ENCODE results near the gene EHBP1L1.

Gene EHBP1L1

GRCh38 chr11:65565624-65566453 lies 10.0 kb upstream of the EHBP1L1 start:
- peak overlapping the region; percentile 98; the same call in 1 of the 2 replicates for H3K27ac ChIP-seq
- no peak for TF ChIP-seq CTCF (conservative IDR thresholded peaks at IDR 0.05)

- H3K27ac ChIP-seq: peak overlapping the region; percentile 98
- no peak for TF ChIP-seq CTCF (conservative IDR thresholded peaks at IDR 0.05)
These were observed 6.5 kb upstream of the EHBP1L1 start for GRCh38 chr11:65569164-65569972.

- peak within 1 kb of the TSS; percentile 98 for H3K27ac ChIP-seq
- peak; percentile 94 for TF ChIP-seq CTCF (conservative IDR thresholded peaks at IDR 0.05)
These were observed 5.6 kb upstream of the EHBP1L1 start, which contains the start of gene ZNRD2 for GRCh38 chr11:65569973-65570918. Gene ZNRD2, plus strand, starts transcription at chr11:65570477. Its CDS starts 15 bp downstream, at chr11:65570492.

- H3K27ac ChIP-seq: peak overlapping the region; percentile 98
- TF ChIP-seq CTCF (conservative IDR thresholded peaks at IDR 0.05): no peak
These were observed 4.4 kb upstream of the EHBP1L1 start for GRCh38 chr11:65571420-65571819.

GRCh38 chr11:65571940-65572339 lies 3.9 kb upstream of the EHBP1L1 start:
- peak; percentile 78 for TF ChIP-seq CTCF (conservative IDR thresholded peaks at IDR 0.05)
- peak overlapping the region; percentile 98 for H3K27ac ChIP-seq

- H3K27ac ChIP-seq: peak within 1 kb of the TSS; percentile 98
- TF ChIP-seq CTCF (conservative IDR thresholded peaks at IDR 0.05): no peak
These were observed 3.3 kb upstream of the EHBP1L1 start, which contains the start of gene FAM89B for GRCh38 chr11:65572356-65573051. Gene FAM89B, plus strand, starts transcription at chr11:65572538. Its CDS starts 132 bp downstream, at chr11:65572670.

Measured in VCaP (cell line).